ENCODE results near the gene LARP4B. TPM values are rescaled to one million over a fixed set of nuclear protein-coding genes. Genes with fewer than 3 reads are reported as not detected.

Gene LARP4B
- total RNA-seq, 1 experiment from 2014 or later: 13.6 TPM

DNA sequence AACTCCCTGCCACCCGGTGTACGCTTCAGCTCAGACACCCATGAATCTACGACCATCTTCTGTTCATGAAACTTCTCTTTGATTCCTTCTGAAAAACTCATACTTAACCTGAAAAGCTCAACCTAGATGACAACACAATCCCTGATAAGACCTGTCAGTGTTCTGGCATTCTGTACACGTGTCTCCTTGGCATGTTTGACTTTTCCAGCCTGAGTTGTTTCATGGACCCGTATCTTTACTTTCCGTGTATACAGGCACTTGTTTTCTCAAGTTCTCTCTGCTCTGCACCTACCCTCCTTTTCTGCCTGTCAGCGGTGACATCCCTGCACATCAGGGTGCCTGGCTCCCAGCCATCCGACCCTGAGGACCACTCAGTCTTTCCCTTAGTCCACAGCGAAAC, 103.3 kb downstream of the LARP4B start:
- DNase-seq (ENCODE audit: low spot score): no peak

DNA sequence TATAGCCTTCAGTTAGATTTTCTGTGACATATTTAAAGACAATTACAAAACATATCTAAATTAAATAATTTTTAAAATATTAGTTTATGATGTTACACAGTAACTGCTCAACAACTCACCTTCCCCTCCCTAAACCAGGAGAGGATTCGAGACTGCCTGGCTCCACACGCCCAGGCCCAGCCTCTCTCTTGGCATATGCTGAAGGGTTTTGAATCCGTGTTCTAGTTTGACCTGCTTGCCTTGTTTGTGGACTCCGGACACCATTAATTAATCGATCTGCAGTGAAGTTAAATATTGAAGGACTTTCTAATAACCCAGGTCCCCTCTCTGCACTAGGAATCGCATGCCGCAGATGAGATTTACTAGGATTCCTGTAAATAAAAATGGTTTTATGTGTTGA, 106.6 kb downstream of the LARP4B start:
- no peak for DNase-seq (ENCODE audit: low spot score)

DNA sequence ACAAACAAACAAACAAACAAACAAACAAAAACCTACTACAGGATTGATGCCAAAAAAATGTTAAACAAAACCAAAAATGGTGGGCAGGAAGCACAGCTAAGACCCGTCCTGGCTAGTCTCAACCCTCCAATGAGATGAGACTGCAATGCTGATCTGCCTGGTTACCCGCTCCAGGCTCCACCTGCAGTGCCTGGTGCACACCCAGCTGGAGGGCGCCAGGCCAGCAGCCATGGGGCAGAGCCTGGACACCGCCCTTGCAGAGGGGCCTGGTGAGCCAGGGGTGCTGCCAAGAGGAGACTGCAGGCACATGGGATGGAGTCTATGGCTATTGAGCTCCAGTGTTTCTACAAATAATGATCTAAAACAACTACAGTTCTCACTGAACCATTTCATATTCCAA, 107.0 kb downstream of the LARP4B start:
- DNase-seq (ENCODE audit: low spot score): no peak

DNA sequence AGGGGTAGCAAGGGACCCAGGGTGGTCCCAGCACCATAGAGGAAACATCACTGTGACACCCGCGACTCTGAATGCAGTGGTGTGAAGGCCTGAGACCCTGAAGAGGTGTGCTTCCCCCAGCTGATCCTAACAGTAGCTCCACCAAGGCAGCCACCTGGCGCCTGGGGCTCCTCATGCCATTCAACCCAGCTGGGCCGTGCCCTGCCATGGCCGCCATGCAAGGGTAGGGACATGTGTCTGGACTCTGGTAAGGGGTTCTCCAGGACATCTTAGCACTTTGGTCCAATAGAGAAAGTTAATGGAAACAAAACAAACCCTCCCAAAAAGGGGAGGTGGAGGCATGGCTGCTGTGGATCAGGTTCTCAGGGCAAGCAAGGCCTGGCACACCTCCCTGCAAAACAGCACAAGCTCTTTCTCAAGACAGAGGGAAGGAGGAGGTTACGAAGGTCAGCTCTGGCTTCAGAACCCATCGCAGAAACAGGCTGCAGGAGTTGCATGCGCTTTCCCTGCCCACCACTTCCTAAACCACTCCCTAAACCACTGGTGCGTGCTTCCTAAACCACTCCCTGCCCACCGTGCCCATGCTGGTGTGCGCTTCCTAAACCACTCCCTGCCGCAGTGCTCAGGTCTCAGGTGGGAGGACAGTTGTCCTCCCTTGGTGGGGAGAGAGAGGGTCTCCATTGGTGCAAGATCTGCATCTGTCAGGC, 108.7 kb downstream of the LARP4B start:
- no peak for DNase-seq (ENCODE audit: low spot score)

DNA sequence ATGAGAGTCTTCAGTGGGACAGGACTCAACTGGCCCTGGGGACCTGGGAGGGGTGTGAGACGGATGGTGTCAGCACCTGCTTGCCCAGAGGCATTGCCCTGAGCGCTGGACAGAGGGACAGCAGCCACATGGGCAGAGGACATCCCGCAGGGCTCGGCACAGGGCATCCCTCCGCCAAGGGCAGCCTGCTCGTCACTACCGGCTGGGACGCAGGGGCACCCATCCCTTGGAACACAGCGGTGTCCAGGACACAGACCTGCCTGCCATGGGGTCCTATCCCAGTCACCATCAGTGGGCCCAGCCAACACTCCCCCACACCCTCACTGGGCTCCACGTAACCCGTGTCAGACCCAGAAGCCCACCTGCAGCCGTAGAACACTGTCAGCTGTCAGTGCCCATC, 109.3 kb downstream of the LARP4B start:
- DNase-seq (ENCODE audit: low spot score): no peak

DNA sequence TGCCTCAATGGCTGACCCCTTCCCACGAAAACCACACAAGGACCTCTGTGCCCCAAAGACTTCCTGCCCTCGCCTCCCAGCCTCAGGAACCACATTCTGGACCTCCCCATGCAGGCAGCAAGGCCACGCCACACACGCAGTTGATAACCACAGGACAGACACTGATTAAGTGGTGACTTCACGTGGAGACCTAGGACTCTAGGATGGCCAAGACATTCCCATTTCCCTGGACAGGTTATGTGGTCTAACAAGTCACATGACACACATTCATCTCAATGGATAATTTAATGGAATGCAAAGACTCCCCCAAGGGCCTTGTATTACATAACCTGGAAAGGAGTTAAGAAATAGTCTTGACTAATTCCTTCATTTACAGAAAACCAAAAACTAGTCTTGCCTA, 110.2 kb downstream of the LARP4B start:
- DNase-seq (ENCODE audit: low spot score): no peak

DNA sequence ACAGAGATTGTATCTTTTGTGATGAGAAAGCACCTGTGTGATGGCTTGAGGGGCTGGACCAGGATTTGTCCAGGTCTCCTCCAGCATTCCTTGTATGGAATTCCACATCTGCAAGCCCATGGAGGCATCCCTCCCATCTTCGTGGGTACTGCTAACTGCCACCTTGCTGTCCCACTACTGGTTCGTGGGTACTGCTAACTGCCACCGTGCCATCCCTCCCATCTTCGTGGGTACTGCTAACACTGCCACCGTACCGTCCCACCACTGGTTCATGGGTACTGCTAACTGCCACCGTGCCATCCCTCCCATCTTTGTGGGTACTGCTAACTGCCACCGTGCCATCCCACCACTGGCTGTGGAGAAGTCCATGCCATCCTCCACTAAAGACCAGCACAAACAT, 111.7 kb downstream of the LARP4B start:
- DNase-seq (ENCODE audit: low spot score): no peak

DNA sequence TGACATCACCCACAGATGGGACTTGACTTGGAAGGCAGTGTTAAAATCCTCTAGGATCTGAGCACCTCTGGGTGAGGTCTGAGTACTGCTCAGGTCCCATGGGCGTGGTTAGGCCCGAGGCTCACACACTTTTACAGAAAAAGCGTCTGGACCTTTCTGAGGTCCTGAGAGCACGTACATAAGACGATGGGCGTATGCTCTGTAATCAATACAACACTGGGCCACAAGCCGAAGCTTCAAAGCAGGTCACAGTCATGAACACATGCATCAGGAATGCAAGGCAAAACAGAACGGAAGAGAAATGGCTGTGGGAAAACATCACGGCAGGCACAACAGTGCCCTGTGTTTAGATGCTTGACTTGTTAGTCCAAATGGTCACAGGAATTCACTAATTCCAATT, 112.2 kb downstream of the LARP4B start:
- no peak for DNase-seq (ENCODE audit: low spot score)

DNA sequence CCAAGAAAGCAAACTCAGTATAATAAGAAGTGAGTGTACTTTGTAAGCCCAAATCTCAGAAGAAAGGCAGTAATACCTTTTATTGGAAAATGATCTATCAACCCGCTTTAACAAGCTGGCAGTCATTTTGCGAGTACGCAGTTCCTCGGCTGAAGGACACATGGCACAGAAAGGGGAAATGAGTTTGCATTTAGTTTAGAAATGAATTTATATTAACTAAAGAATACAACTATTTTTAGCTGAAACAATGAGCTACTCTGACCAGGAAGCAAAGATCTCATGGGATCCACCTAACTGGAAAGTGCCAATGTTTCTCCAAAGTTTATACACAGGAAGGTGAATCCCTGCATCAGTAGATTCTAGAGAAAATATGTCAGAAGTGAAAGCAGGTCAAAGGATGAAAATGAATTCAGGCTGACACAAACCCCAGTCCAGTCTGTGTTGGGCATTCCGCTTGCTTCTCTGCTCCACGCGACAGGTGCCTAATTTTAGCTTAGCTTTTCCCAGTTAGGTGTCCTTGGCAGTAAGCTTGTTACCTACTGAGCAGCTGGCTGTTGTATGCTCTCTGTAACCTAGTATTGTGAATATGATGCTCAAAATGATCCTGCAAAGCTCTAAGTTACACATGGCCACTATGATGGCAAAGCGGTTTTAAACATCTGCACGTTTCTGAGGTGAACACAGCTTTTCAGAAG, 112.8 kb downstream of the LARP4B start:
- no peak for DNase-seq (ENCODE audit: low spot score)

DNA sequence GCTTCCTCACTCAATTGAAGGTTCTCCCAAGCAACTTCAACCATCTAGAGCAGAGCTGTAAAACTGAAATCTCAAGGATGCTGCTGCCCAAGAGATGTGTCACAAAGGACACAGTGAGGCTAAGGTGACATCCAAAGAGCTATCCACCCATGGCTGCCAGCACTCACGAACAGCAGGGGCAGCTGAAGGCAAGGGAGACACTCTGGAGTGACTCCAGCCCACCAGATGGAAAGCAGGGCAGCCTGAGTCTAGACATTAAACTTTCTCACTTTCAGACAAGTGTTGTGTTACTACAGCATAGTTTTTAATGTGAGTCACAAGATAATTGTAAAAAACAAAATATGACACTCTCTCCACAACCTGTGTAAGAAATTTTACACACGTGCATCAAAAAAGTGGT, 113.5 kb downstream of the LARP4B start:
- no peak for DNase-seq (ENCODE audit: low spot score)

DNA sequence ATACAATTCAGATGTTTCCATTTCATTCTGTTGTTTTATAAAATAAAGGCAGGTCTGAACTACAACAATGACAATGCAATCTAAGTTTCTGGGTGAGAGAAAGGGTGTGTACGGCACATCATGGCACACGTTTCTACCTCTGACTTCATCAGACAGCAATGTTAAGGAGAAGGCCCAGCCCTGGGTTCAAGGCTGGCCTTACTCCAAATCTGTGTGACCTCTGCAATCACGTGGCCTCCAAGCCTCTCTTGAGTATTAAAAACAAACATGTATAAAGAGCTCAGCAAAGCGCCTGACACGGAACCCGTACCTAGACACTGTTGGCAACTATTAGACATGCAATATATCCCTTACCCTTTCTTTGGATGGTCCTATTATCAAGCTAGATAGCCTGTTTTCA, 114.1 kb downstream of the LARP4B start:
- DNase-seq (ENCODE audit: low spot score): no peak

DNA sequence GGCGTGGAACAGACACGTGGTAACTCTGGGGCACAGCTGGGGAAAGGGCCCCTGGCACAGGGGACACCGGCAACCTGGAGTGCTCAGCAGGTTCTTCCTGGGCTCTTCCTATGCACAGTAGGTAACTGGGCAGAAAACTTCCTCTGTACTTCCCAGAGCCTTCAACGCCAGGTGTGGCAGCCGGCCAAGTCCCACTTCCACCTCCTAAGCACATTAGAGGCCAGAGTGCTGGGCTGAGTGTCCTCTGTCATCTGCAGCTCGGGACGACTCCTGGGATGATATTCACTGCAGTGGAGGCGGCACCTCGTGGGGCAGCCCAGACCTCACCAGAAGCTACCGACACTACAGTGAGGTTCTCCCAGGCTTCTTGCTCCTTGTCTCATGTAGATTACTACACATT, 114.5 kb downstream of the LARP4B start:
- DNase-seq (ENCODE audit: low spot score): no peak

DNA sequence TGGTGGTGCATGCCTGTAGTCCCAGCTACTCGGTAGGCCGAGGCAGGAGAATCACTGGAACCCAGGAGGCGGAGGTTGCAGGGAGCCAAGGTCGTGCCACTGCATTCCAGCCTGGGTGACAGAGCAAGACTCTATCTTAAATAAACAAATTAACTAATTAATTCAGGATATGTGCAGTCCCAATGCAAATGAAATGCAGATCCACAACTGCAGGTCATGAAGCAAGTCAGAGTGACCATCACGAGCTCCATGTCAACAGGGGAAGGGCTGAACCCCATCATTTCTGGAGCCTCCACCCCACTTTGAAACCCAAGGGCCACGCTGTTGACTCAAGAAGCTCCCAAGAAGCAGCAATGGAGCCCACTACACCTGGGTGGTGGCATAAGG, 115.4 kb downstream of the LARP4B start:
- no peak for DNase-seq (ENCODE audit: low spot score)

DNA sequence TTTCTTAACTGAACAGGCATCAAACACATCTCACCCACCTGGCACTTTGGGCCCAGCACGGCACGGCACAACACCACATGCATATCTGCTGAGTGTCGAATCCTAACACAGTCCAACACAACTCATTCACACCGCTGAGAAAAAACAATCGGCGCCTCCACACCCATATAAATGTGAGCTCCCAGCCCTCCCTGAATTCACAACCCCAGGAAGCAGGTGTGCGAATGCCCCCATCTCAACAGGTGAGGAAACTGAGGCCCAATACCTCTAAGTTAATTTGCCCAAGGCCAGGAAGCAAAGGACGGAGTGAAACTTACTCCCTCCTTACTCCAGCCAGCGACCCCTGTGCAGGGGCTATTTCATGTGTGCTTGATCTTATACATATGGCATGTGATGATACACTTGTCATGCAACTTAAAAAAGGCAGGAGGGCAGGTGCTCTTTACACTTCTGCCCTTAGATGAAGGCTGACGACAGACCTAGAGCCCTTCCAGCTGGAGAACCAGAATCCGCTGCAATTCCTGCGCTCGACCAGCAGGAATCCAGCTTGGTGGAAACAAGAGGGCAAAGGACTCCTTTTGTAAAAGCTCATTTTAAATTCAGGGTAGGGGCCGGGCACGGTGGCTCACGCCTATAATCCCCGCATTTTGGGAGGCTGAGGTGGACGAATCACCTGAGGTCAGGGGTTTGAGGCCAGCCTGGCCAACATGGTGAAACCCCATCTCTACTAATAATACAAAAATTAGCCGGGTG, 116.0 kb downstream of the LARP4B start:
- no peak for DNase-seq (ENCODE audit: low spot score)

DNA sequence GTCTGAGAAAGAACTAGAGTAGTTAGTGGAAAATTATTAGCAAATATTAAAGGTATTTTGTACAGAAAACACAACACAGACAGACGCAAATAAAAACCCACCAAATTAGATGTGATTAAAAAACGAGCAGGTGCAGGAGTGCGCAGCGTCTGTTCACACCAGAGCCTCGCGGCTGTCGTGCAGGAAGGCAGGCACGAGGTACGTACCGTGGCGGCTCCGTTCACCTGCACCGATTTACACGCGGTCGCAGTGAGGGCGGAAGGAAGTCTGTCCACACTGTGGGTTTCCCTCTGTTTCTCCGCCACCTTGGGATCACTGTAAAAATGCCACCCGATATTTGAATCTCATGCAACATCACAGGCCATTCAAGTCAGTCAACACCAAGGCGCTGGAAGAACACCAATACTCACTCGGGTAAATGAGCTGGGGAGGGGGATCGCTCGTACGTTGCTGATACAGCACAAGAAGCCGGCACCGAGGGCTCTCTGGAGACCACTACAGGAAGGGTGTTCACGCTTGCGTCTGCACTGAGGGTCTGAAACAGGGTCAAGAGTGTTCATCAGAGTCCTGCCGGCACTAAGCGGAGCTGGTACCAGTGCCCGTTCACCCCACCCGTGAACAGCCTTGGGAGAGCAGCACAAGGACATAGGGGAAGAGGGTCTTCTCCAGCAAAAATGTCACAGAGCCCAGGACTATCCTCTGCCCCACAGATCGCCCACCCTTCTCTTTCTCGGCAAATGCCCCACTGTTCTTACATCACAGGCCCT, 116.8 kb downstream of the LARP4B start:
- DNase-seq (ENCODE audit: low spot score): no peak

DNA sequence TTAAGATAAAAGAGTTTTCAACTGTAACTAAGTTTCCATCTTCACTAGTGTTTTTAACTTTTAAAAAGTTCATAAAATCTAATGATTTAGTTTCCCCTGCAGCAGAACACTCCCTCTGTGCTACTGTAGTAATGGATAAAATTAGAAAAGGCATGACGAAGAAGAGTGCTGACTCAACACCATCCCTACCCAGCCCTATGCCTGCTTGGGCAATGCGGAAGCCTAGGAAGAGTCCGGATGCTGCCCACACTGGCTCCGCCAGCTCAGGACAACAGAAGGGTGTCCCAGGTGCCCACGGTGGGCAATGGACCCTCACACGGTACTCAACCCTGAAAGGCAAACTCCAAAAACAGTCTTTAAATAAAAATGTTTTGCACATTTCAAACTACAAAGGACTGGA, 118.2 kb downstream of the LARP4B start:
- DNase-seq (ENCODE audit: low spot score): no peak

DNA sequence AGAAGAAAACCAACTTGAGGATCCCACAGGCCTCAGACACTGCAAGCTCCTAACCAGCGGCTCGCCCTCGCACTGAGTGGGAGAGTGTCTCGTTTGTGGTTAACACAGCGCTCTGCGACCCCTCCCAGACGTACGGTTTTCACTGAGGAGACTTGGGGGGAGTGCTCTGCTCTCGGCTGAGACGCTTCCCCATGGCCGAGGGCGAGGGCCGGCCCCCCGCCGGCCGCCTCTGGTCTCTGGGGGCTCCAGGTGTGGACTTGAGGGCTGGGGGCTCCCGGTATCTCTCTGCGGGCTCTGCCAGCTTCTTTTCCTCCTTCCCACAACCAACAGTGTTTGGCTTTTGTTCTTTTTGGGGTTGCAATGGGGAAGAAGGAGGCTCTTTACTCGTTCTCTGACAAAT, 118.7 kb downstream of the LARP4B start:
- no peak for DNase-seq (ENCODE audit: low spot score)

DNA sequence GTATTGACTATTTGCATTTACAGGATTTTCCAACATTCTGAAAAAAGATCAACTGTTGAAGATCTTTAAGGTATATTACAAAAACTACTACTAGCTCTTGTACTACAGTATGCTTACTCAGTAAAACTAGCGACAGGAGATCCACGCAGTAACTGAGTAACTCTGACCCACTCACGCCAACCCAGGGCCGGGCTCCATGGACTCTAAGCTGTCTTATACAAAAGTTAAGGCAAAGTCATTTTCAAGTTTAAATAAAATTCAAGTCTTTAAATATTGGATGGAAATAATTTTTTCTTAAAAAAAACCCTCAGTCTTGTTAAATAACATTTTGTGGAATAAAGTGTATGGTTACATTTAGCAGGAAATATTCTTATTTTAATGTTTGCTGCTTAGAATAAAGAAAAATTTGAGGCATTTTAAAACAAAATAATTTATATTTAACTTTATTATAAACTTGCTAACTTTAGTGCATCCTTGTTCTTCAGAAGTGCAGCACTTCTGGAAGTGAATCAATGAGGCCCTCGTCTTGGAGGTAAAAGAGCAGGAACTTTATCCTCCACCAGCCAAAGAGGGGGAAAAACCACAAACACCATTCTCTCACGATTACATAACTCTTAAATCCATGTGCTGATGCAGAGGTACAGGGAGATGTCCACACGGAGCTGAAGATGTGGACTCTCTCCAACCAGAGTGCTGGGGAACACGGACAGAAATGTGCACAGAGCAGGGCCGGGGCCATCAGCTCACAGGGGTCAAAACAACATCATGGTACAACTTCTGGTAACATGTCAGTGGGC, 119.9 kb downstream of the LARP4B start:
- no peak for DNase-seq (ENCODE audit: low spot score)

DNA sequence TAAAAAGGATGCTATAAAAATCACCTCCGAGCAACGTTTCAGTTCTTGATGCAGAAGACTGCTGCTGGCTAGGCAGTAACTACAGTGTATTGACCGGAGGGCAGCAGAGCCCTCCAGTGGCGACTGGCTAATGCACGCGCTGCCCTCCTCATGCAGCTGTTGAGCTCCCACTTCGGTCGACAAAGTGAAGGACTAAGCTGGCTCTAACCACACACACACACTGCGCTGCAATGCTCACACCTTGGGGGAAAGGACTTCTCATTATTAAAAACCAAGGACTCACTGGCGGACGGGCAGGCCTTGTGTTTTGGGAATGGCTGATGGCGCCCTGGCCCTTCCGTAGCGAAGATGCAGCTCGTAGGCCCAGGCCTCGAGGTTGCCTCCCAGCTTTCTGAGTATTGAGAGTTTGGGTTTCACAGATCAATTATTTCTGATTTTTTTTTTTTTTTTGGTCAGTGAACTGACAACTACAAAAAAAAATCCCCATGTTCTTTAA, 121.1 kb downstream of the LARP4B start:
- DNase-seq (ENCODE audit: low spot score): no peak

DNA sequence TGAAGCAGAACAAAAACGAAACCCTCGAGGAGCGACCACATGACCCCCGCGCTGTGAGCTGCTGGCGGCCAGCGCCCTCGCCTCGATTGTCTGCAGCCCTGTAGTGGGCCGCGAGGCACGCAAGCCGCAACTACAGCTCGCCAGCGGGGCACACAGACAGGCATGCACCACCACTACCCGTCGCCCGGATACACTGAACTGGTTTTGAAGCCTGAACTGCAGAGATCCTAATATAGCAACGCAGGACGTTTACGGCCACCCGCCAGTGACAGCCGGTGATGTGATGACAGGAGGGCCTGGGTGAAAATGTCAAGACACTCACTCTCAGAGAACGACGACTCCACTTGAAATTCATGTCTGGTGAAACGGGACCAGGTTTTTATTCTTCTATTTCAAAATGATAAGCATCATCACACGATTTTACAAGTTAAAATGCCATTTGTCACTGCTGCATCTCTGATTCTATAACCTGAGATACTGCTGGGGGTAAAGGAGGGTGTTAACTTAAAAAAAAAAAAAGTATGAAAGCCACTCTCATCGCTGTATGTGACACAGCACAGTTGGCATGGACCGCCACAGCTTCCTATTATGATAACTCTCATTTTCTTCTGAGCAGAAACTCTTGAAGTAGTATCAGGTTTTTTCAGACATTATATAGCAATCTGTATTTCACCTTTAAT, 121.7 kb downstream of the LARP4B start:
- no peak for DNase-seq (ENCODE audit: low spot score)

DNA sequence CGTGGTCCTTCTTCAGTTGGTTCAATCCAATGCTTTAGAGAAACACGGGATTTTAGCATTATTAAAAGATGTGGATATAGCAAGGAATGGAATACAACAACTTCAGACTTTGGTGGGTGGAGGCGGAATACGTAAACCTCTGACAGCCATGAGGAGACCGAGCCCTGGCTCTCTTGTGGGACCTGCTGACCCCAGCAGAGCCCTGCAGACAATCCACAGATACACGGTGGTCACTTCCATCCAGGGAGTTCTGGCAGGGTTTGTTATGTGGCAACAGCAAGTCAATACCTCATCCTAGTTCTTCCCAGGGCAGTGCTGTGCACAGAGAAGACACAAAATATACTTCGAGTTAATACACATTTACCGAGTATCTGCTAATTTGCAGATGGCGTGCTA, 123.5 kb downstream of the LARP4B start:
- no peak for DNase-seq (ENCODE audit: low spot score)
